H9 (cell line): ENCODE data around the gene ARSG. TPM values are rescaled to one million over a fixed set of nuclear protein-coding genes. Genes with fewer than 3 reads are reported as not detected.

Source experiments
- DNase-seq: peaks from one replicate; pipeline ENCODE4 v3.0.0-alpha.2; 2017
- H2AFZ ChIP-seq: one replicate; pipeline ENCODE4 v1.6.1; 2013; ENCODE audit warnings: mild to moderate bottlenecking, low read length, control low read depth, moderate library complexity
- H2AK5ac ChIP-seq: 2 replicates; pipeline ENCODE4 v1.6.1; 2013; ENCODE audit warnings: low read length, control low read depth, mixed read lengths; ENCODE audit not compliant: insufficient read length
- H2BK120ac ChIP-seq: one replicate; pipeline ENCODE4 v1.6.1; 2013; ENCODE audit warnings: low read depth, mild to moderate bottlenecking, low read length, control low read depth, inconsistent platforms; ENCODE audit not compliant: poor library complexity, severe bottlenecking
- H2BK12ac ChIP-seq: 2 replicates; pipeline ENCODE4 v1.6.1; 2013; ENCODE audit warnings: low read length, control low read depth, mixed read lengths, low read depth; ENCODE audit not compliant: insufficient read length
- H2BK15ac ChIP-seq: 2 replicates; pipeline ENCODE4 v1.6.1; 2013; ENCODE audit warnings: low read depth, low read length, control low read depth
- H2BK20ac ChIP-seq: one replicate; pipeline ENCODE4 v1.6.1; 2013; ENCODE audit warnings: low read depth, mild to moderate bottlenecking, low read length, control low read depth, inconsistent platforms; ENCODE audit not compliant: poor library complexity, severe bottlenecking
- H2BK5ac ChIP-seq: 2 replicates; pipeline ENCODE4 v1.6.1; 2013; ENCODE audit warnings: low read length, control low read depth, mixed read lengths; ENCODE audit not compliant: insufficient read length
- H3K14ac ChIP-seq: 2 replicates; pipeline ENCODE4 v1.6.1; 2013; ENCODE audit warnings: low read length, control low read depth; ENCODE audit not compliant: insufficient read depth
- H3K18ac ChIP-seq: 2 replicates; pipeline ENCODE4 v1.6.1; 2013; ENCODE audit warnings: low read depth, mild to moderate bottlenecking, mixed read lengths, low read length, control low read depth; ENCODE audit not compliant: insufficient read length
- H3K23ac ChIP-seq: 2 replicates; pipeline ENCODE4 v1.6.1; 2013; ENCODE audit warnings: low read length, control low read depth, mixed read lengths, low read depth; ENCODE audit not compliant: insufficient read length
- H3K23me2 ChIP-seq: 2 replicates; pipeline ENCODE4 v1.6.1; 2013; ENCODE audit warnings: low read depth, mild to moderate bottlenecking, mixed read lengths, low read length, control low read depth; ENCODE audit not compliant: insufficient read length, poor library complexity, severe bottlenecking
- H3K27ac ChIP-seq: 2 replicates; pipeline ENCODE4 v1.5.1; 2013; ENCODE audit warnings: low read length, control low read depth, mixed read lengths, low read depth; ENCODE audit not compliant: insufficient read length
- H3K27me3 ChIP-seq: 2 replicates; pipeline ENCODE4 v1.6.1; 2013; ENCODE audit warnings: low read length, control low read depth, inconsistent platforms; ENCODE audit not compliant: insufficient read depth
- H3K4ac ChIP-seq: 2 replicates; pipeline ENCODE4 v1.6.1; 2013; ENCODE audit warnings: low read depth, mild to moderate bottlenecking, control low read depth, inconsistent platforms, low read length, moderate library complexity
- H3K4me1 ChIP-seq: 2 replicates; pipeline ENCODE4 v1.6.1; 2013; ENCODE audit warnings: low read length, control low read depth, inconsistent platforms; ENCODE audit not compliant: insufficient read depth
- H3K4me2 ChIP-seq: 2 replicates; pipeline ENCODE4 v1.6.1; 2013; ENCODE audit warnings: low read length, control low read depth, mixed read lengths; ENCODE audit not compliant: insufficient read length, insufficient read depth
- H3K56ac ChIP-seq: 2 replicates; pipeline ENCODE4 v1.6.1; 2013; ENCODE audit warnings: low read depth, mild to moderate bottlenecking, mixed read lengths, low read length, control low read depth; ENCODE audit not compliant: insufficient read length
- H3K79me1 ChIP-seq: 2 replicates; pipeline ENCODE4 v1.6.1; 2013; ENCODE audit warnings: low read depth, mild to moderate bottlenecking, moderate library complexity, low read length, control low read depth, inconsistent platforms; ENCODE audit not compliant: insufficient read depth, poor library complexity, severe bottlenecking
- H3K79me2 ChIP-seq: 2 replicates; pipeline ENCODE4 v1.6.1; 2013; ENCODE audit warnings: low read length, control low read depth, inconsistent platforms; ENCODE audit not compliant: insufficient read depth
- H3K9ac ChIP-seq: 2 replicates; pipeline ENCODE4 v1.6.1; 2013; ENCODE audit warnings: low read length, control low read depth, mixed read lengths; ENCODE audit not compliant: insufficient read length; ENCODE audit errors: extremely low read depth
- H3K9me3 ChIP-seq: one replicate; pipeline ENCODE4 v1.6.1; 2013; ENCODE audit warnings: low read depth, low read length, inconsistent platforms; ENCODE audit not compliant: control insufficient read depth
- H3T11ph ChIP-seq: one replicate; pipeline ENCODE4 v1.6.1; 2013; ENCODE audit warnings: mild to moderate bottlenecking, low read length, control low read depth, inconsistent platforms
- H4K20me1 ChIP-seq: one replicate; pipeline ENCODE4 v1.6.1; 2013; ENCODE audit not compliant: control insufficient read depth, insufficient read length, insufficient read depth
- H4K5ac ChIP-seq: 2 replicates; pipeline ENCODE4 v1.6.1; 2013; ENCODE audit warnings: low read depth, mild to moderate bottlenecking, mixed read lengths, low read length, control low read depth; ENCODE audit not compliant: insufficient read length
- H4K8ac ChIP-seq: replicated peaks from 2 replicates; pipeline ENCODE4 v1.6.1; 2013; ENCODE audit warnings: low read length, control low read depth, mixed read lengths, low read depth; ENCODE audit not compliant: insufficient read length
- H4K91ac ChIP-seq: 2 replicates; pipeline ENCODE4 v1.6.1; 2013; ENCODE audit warnings: low read depth, mild to moderate bottlenecking, moderate library complexity, mixed read lengths, low read length, control low read depth; ENCODE audit not compliant: insufficient read length
- H3K27ac Mint-ChIP-seq, 3 experiments: 2 replicates in 2 of 3; 3 replicates in 1 of 3; pipeline ENCODE4 v1.8.0; 2020 to 2021; ENCODE audit warnings: mixed read lengths in 3 of 3, mild to moderate bottlenecking in 1 of 3, moderate library complexity in 1 of 3
- H3K27me3 Mint-ChIP-seq: 2 replicates; pipeline ENCODE4 v1.8.0; 2021; ENCODE audit warnings: low read depth, mild to moderate bottlenecking, moderate library complexity, mixed read lengths
- H3K36me3 Mint-ChIP-seq, 3 experiments: 2 replicates in 2 of 3; 3 replicates in 1 of 3; pipeline ENCODE4 v1.8.0; 2020 to 2021; ENCODE audit warnings: low read depth in 3 of 3, mixed read lengths in 3 of 3; ENCODE audit not compliant: insufficient read depth in 1 of 3
- H3K4me1 Mint-ChIP-seq, 2 experiments: 2 replicates each; pipeline ENCODE4 v1.8.0; 2020; ENCODE audit warnings: mixed read lengths in 2 of 2
- H3K4me3 Mint-ChIP-seq, 2 experiments: 2 replicates in 1 of 2; 3 replicates in 1 of 2; pipeline ENCODE4 v1.8.0; 2020 to 2021; ENCODE audit warnings: mild to moderate bottlenecking in 2 of 2, mixed read lengths in 2 of 2, moderate library complexity in 1 of 2
- H3K9me3 Mint-ChIP-seq, 2 experiments: 2 replicates in 1 of 2; 3 replicates in 1 of 2; pipeline ENCODE4 v1.8.0; 2020; ENCODE audit warnings: mild to moderate bottlenecking in 2 of 2, mixed read lengths in 2 of 2, moderate library complexity in 1 of 2
- WGBS: extraction: QIAGEN DNeasy Blood & Tissue Kit; methylation state at CpG from one replicate; pipeline ENCODE4 v1.1.7; 2013; ENCODE audit warnings: missing lambda C conversion rate, low lambda C conversion rate, mixed read lengths; ENCODE audit not compliant: insufficient read length; ENCODE audit errors: extremely low coverage; 5-methylcytosine and 5-hydroxymethylcytosine counted together
- total RNA-seq: library from RNA; stranded (reverse); gene quantifications from 2 replicates; pipeline ENCODE4 v1.2.1, GENCODE V29; 2021
- TF ChIP-seq, protein P1 (sequence below): fragments of 200-600 bp; sonication (generic); conservative IDR thresholded peaks from 3 replicates; pipeline ENCODE4 v1.8.0; 2021; ENCODE audit warnings: antibody characterized with exemption, mild to moderate bottlenecking

The ARSG gene
- total RNA-seq, 1 experiment from 2014 or later, result 3.6 TPM

DNA sequence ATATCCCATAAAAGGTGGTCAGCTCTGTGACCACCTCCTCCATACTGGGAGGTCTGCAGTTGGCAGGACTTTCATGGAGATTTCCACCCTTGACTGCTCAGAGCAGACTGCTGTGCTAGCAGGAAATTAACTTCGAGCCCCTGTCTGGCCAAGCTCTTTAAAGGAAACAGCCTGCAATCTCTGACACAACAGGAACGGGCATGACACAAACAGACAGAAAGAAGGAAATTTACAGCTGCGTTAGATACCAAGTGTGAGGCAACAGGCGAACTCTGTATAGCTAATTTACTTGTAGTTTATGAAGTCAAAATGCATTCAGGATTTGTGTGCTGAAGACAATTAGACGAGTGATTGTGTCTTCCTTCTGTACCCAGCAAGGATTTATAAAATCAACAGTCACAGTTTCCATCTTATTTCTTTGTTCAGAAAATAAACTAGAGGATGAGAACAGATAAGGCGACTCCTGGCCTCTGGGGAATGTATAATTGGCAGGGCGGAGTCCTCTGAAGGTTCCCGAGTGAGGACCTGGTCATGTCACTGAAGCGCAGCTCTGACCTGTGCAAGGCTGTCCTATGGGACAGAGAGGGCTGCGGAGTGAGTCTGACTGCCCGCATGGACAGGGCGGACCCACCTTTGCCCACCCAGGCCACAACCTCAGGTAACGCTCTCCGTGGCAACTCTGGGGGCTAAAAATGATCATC is 149.9 kb downstream of the ARSG start:
- H3K4me2 ChIP-seq, result no peak overlapping the region
- no peaks in the 10 kb centered on the region for H4K20me1 ChIP-seq
- no peak overlapping the region for H3K14ac ChIP-seq
- no peak overlapping the region for H3K4ac ChIP-seq
- no peak overlapping the region for H2AK5ac ChIP-seq
- Mint-ChIP-seq H3K36me3 (peaks cover 0 to 1% (median 1%) of the 10 kb centered on the region in 3 experiments; a peak in 3 of 7 replicates), H3K4me3 (no peak overlapping the region), H3K9me3 (no peaks in the 10 kb centered on the region), H3K27me3 (no peaks in the 10 kb centered on the region), H3K27ac (peak overlapping the region in 2 of 3 experiments; percentile 31 to 83; a peak in 4 of 7 replicates), H3K4me1 (peaks cover 3 to 4% of the 10 kb centered on the region in 2 experiments)
- H4K91ac ChIP-seq, result no peak overlapping the region
- no peak overlapping the region for H3K9ac ChIP-seq
- H3K23ac ChIP-seq, result no peak overlapping the region
- no peaks in the 10 kb centered on the region for H3K9me3 ChIP-seq
- no CpG with 5 or more reads among the region's 14 CpGs for WGBS
- H3K79me2 ChIP-seq, result no peaks in the 10 kb centered on the region
- H2BK20ac ChIP-seq, result no peak overlapping the region
- H2BK5ac ChIP-seq, result no peak overlapping the region
- H3T11ph ChIP-seq, result no peak overlapping the region
- H2AFZ ChIP-seq, result no peak overlapping the region
- TF ChIP-seq, protein P1, sequence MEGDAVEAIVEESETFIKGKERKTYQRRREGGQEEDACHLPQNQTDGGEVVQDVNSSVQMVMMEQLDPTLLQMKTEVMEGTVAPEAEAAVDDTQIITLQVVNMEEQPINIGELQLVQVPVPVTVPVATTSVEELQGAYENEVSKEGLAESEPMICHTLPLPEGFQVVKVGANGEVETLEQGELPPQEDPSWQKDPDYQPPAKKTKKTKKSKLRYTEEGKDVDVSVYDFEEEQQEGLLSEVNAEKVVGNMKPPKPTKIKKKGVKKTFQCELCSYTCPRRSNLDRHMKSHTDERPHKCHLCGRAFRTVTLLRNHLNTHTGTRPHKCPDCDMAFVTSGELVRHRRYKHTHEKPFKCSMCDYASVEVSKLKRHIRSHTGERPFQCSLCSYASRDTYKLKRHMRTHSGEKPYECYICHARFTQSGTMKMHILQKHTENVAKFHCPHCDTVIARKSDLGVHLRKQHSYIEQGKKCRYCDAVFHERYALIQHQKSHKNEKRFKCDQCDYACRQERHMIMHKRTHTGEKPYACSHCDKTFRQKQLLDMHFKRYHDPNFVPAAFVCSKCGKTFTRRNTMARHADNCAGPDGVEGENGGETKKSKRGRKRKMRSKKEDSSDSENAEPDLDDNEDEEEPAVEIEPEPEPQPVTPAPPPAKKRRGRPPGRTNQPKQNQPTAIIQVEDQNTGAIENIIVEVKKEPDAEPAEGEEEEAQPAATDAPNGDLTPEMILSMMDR, result no peak
- no peak overlapping the region for H4K5ac ChIP-seq
- no peak overlapping the region for H3K18ac ChIP-seq
- H2BK15ac ChIP-seq, result no peak overlapping the region
- no peaks in the 10 kb centered on the region for H3K23me2 ChIP-seq
- no peaks in the 10 kb centered on the region for H3K79me1 ChIP-seq
- no peaks in the 10 kb centered on the region for H3K4me1 ChIP-seq
- no peaks in the 10 kb centered on the region; the same call in 1 of the 2 replicates for H3K27me3 ChIP-seq
- H3K56ac ChIP-seq, result no peak overlapping the region
- H3K27ac ChIP-seq, result no peak overlapping the region
- H4K8ac ChIP-seq, result no peak overlapping the region
- H2BK120ac ChIP-seq, result no peak overlapping the region
- H2BK12ac ChIP-seq, result no peak overlapping the region
- DNase-seq, result no peak
